K562 (cell line): ENCODE data around the gene CNTN4. TPM values are rescaled to one million over a fixed set of nuclear protein-coding genes. Genes with fewer than 3 reads are reported as not detected.

Experiments
- FUS ChIP-seq: fragments of 200-400 bp; formaldehyde crosslinking; optimal IDR thresholded peaks from 2 replicates; pipeline ENCODE3; 2017; ENCODE audit warnings: low read depth, low read length
- RFX7 ChIP-seq: fragments of 250-450 bp; sonication (Bioruptor Pico); IDR thresholded peaks from 2 replicates; pipeline ENCODE4 v1.5.1; 2021; ENCODE audit warnings: mild to moderate bottlenecking
- ZEB2 ChIP-seq: fragments of 450-650 bp; IDR thresholded peaks from 2 replicates; pipeline ENCODE4 v1.6.1; 2016
- ZNF347 ChIP-seq: fragments of 450-650 bp; formaldehyde crosslinking; IDR thresholded peaks from 2 replicates; pipeline ENCODE4 v1.4.0; 2020; ENCODE audit warnings: low read depth, mild to moderate bottlenecking, moderate library complexity
- polyA plus RNA-seq, 8 experiments: library from polyadenylated mRNA; depleted of rRNA in 4 of 8; stranded (reverse) in 5 of 8; unstranded in 3 of 8; fragments of >200 nt; fragmentation: Nextera tagmentation in 2 of 8; fragmentation: Illumina TruSeq in 1 of 8; extraction: Ambion mirVana in 2 of 8; extraction: Trizol in 1 of 8; gene quantifications; 2 replicates each; pipeline versions ENCODE4 v1.2.1 to v1.2.3, GENCODE V29; 2011 to 2014; ENCODE audit warnings: inconsistent platforms in 1 of 8, missing spikeins in 1 of 8
- total RNA-seq, 7 experiments: library from RNA; depleted of rRNA in 6 of 7; stranded (reverse); fragments of >200 nt in 6 of 7; fragmentation: Illumina TruSeq in 2 of 7; extraction: Trizol in 2 of 7; gene quantifications; 2 replicates each; pipeline versions ENCODE4 v1.2.1 to v1.2.3, GENCODE V29; 2011 to 2021; ENCODE audit warnings: low replicate concordance in 1 of 7
- TF ChIP-seq, protein P1 (sequence below), 2 experiments: fragments of 450-650 bp; IDR thresholded peaks; 2 replicates each; pipeline ENCODE4 v1.6.1; 2016; ENCODE audit warnings: mild to moderate bottlenecking in 2 of 2, borderline replicate concordance in 1 of 2, low read depth in 1 of 2, moderate library complexity in 1 of 2
- TF ChIP-seq, protein P2 (sequence below): sonication (generic); formaldehyde crosslinking; IDR thresholded peaks from 2 replicates; pipeline ENCODE4 v1.8.1; 2023; ENCODE audit warnings: mild to moderate bottlenecking, missing genetic modification reagents

Gene CNTN4
- total and polyA plus RNA-seq, 9 of the 15 experiments (the other 6 are each of a cell fraction or from before 2014, with no cell fraction given), result not detected

DNA sequence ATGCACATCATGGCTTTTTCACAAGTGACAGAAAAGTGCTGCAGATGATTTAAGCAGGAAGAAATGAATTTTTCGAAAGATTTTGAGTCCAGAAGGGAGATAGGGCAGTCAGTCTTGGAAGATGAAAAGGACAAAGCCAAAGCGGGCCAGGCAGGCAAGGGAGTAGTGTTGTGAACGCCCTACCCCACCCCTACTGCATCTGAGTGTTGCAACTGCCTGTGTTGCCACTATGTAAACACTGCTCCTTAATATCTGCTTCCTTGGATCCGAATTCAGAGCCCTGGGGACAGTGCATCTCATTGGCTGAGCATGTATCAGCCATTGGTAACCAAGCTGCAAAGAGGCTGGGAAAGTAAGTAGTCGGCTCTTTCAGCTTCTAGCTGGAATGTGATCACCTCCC is 39.0 kb downstream of the CNTN4 start (continued):
- TF ChIP-seq, protein P1, sequence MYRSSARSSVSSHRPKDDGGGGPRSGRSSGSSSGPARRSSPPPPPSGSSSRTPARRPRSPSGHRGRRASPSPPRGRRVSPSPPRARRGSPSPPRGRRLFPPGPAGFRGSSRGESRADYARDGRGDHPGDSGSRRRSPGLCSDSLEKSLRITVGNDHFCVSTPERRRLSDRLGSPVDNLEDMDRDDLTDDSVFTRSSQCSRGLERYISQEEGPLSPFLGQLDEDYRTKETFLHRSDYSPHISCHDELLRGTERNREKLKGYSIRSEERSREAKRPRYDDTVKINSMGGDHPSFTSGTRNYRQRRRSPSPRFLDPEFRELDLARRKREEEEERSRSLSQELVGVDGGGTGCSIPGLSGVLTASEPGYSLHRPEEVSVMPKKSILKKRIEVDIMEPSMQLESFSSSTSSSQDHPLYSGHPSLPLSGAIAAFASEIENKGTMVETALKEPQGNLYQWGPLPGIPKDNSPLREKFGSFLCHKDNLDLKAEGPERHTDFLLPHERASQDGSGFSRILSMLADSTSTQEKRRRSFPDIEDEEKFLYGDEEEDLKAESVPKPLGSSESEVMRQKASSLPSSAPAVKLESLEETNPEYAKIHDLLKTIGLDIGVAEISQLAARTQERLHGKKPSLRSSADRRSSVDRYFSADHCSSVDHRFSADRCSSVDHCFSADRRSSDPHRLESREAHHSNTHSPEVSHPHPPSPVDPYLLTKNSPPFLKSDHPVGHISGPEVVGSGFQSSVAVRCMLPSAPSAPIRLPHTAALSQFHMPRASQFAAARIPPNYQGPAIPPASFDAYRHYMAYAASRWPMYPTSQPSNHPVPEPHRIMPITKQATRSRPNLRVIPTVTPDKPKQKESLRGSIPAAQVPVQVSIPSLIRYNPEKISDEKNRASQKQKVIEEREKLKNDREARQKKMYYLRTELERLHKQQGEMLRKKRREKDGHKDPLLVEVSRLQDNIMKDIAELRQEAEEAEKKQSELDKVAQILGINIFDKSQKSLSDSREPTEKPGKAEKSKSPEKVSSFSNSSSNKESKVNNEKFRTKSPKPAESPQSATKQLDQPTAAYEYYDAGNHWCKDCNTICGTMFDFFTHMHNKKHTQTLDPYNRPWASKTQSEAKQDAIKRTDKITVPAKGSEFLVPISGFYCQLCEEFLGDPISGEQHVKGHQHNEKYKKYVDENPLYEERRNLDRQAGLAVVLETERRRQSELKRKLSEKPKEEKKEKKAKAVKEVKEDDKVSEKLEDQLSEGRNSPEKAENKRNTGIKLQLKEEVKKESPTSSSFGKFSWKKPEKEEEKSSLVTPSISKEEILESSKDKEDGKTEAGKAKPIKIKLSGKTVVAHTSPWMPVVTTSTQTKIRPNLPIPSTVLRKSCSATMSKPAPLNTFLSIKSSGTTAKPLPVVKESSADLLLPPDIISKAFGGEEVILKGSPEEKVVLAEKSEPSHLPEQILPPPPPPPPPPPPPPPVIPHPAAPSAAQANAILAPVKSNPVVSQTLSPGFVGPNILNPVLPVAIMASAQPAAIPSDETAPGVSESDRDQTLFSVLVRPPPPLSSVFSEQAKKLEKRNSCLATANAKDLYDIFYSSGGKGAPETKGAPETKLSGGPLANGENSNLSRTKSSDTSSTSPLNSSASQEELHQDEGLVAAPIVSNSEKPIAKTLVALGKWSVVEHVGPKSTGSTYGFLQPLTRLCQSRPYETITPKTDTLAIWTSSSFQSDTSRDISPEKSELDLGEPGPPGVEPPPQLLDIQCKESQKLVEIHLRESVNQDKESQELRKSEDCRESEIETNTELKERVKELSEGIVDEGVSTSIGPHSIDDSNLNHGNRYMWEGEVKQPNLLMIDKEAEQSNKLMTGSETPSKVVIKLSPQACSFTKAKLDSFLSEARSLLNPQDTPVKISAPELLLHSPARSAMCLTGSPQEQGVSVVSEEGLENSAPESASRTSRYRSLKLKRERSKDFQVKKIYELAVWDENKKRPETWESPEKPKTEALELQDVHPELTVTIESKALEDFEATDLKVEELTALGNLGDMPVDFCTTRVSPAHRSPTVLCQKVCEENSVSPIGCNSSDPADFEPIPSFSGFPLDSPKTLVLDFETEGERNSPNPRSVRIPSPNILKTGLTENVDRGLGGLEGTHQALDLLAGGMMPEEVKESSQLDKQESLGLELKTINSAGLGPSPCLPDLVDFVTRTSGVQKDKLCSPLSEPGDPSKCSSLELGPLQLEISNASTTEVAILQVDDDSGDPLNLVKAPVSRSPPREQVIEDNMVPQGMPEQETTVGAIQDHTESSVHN (IDR thresholded peaks at IDR 0.05; ENCODE audit: borderline replicate concordance in 1 of 2, low read depth in 1 of 2), result no peak
- no peak for TF ChIP-seq ZEB2
- TF ChIP-seq, protein P2, sequence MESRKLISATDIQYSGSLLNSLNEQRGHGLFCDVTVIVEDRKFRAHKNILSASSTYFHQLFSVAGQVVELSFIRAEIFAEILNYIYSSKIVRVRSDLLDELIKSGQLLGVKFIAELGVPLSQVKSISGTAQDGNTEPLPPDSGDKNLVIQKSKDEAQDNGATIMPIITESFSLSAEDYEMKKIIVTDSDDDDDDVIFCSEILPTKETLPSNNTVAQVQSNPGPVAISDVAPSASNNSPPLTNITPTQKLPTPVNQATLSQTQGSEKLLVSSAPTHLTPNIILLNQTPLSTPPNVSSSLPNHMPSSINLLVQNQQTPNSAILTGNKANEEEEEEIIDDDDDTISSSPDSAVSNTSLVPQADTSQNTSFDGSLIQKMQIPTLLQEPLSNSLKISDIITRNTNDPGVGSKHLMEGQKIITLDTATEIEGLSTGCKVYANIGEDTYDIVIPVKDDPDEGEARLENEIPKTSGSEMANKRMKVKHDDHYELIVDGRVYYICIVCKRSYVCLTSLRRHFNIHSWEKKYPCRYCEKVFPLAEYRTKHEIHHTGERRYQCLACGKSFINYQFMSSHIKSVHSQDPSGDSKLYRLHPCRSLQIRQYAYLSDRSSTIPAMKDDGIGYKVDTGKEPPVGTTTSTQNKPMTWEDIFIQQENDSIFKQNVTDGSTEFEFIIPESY (CRISPR knock-in tag), result no peak
- no peak for TF ChIP-seq RFX7
- TF ChIP-seq ZNF347 (CRISPR knock-in tag), result no peak
- no peak for TF ChIP-seq FUS
